ENCODE results near the gene NAPG.
"Not testable (repeated sequence)": the region's sequence is repeated elsewhere in the genome, so short reads cannot be mapped to it uniquely, and the experiment has no call there.

GRCh38 chr18:10597695-10598094 lies 71.9 kb downstream of the NAPG start:
- not testable (repeated sequence) for TF ChIP-seq POLR2A (IDR thresholded peaks at IDR 0.05); CTCF (IDR thresholded peaks at IDR 0.05 in 4 of 5, conservative IDR thresholded peaks at IDR 0.05 in 1 of 5)
